GM23338 (cell line): ENCODE results near the gene ATP4A. TPM values are rescaled to one million over a fixed set of nuclear protein-coding genes. Genes with fewer than 3 reads are reported as not detected.

Experiments
- ATAC-seq: fragments of 200-7000 bp; cut with Tn5 transposase; 3 replicates; pipeline ENCODE4 v1.9.1; 2020
- DNase-seq: peaks from one replicate; pipeline ENCODE4 v3.0.0-alpha.2; 2015; ENCODE audit warnings: low spot score
- H2AFZ ChIP-seq: fragments of 200-600 bp; sonication (generic); 2 replicates; pipeline ENCODE4 v1.8.0; 2016; ENCODE audit warnings: antibody characterized with exemption, mild to moderate bottlenecking, moderate library complexity
- H3F3A ChIP-seq: fragments of 200-600 bp; sonication (generic); replicated peaks from 2 replicates; pipeline ENCODE4 v1.8.0; 2017; ENCODE audit warnings: antibody characterized with exemption, mixed run types, low read depth
- H3K27ac ChIP-seq: fragments of 200-600 bp; sonication (generic); 2 replicates; pipeline ENCODE4 v1.6.1; 2016; ENCODE audit warnings: low read depth
- H3K27me3 ChIP-seq: fragments of 200-600 bp; sonication (generic); 2 replicates; pipeline ENCODE4 v1.8.0; 2016; ENCODE audit warnings: mild to moderate bottlenecking, mixed run types, moderate library complexity; ENCODE audit not compliant: insufficient read depth
- H3K36me3 ChIP-seq: fragments of 200-600 bp; sonication (generic); 2 replicates; pipeline ENCODE4 v1.8.0; 2016; ENCODE audit warnings: mild to moderate bottlenecking; ENCODE audit not compliant: insufficient read depth
- H3K4me1 ChIP-seq: fragments of 200-600 bp; sonication (generic); 2 replicates; pipeline ENCODE4 v1.8.0; 2016; ENCODE audit warnings: mild to moderate bottlenecking, moderate library complexity; ENCODE audit not compliant: insufficient read depth
- H3K4me2 ChIP-seq: fragments of 200-600 bp; sonication (generic); 2 replicates; pipeline ENCODE4 v1.7.1; 2017; ENCODE audit warnings: mixed run types
- H3K4me3 ChIP-seq: fragments of 200-600 bp; sonication (generic); 2 replicates; pipeline ENCODE4 v1.6.1; 2016; ENCODE audit warnings: mixed run types
- H3K79me2 ChIP-seq: fragments of 200-600 bp; sonication (generic); replicated peaks from 2 replicates; pipeline ENCODE4 v1.8.0; 2017; ENCODE audit warnings: mild to moderate bottlenecking; ENCODE audit not compliant: insufficient read depth
- H3K9me2 ChIP-seq: fragments of 200-600 bp; sonication (generic); 2 replicates; pipeline ENCODE4 v1.8.0; 2017; ENCODE audit not compliant: insufficient read depth
- H4K20me1 ChIP-seq: fragments of 200-600 bp; sonication (generic); replicated peaks from 2 replicates; pipeline ENCODE4 v1.8.0; 2017; ENCODE audit warnings: mild to moderate bottlenecking; ENCODE audit not compliant: insufficient read depth
- H3K27ac Mint-ChIP-seq: 2 replicates; pipeline ENCODE4 v1.8.0; 2020; ENCODE audit warnings: inconsistent platforms, mild to moderate bottlenecking, moderate library complexity, mixed read lengths
- H3K27me3 Mint-ChIP-seq: 3 replicates; pipeline ENCODE4 v1.8.0; 2022; ENCODE audit warnings: low read depth, mild to moderate bottlenecking, moderate library complexity, mixed read lengths, inconsistent platforms; ENCODE audit not compliant: insufficient read depth, poor library complexity
- H3K36me3 Mint-ChIP-seq: 3 replicates; pipeline ENCODE4 v1.8.0; 2021; ENCODE audit warnings: low read depth, mild to moderate bottlenecking, inconsistent platforms, moderate library complexity, mixed read lengths
- H3K4me1 Mint-ChIP-seq: 3 replicates; pipeline ENCODE4 v1.8.0; 2020; ENCODE audit warnings: mild to moderate bottlenecking, inconsistent platforms, mixed read lengths
- H3K4me3 Mint-ChIP-seq: 3 replicates; pipeline ENCODE4 v1.8.0; 2021; ENCODE audit warnings: moderate library complexity, mild to moderate bottlenecking, inconsistent platforms, mixed read lengths
- H3K9me3 Mint-ChIP-seq: 3 replicates; pipeline ENCODE4 v1.8.0; 2020; ENCODE audit warnings: moderate library complexity, mild to moderate bottlenecking, inconsistent platforms, mixed read lengths
- CREB1 ChIP-seq: fragments of 250-450 bp; sonication (Bioruptor Pico); IDR thresholded peaks from 2 replicates; pipeline ENCODE4 v1.5.0; 2020; ENCODE audit warnings: low read depth, mild to moderate bottlenecking, moderate library complexity
- CTCF ChIP-seq, 2 experiments: fragments of 200-600 bp in 1 of 2; sonication (generic) in 1 of 2; conservative IDR thresholded peaks; 2 replicates each; pipeline versions ENCODE4 v1.5.1 to v1.6.1; 2016 to 2017; ENCODE audit warnings: antibody characterized with exemption in 2 of 2, low read depth in 2 of 2, mild to moderate bottlenecking in 2 of 2, moderate library complexity in 1 of 2
- ETS1 ChIP-seq: IDR thresholded peaks from 2 replicates; pipeline ENCODE4 v1.6.1; 2016; ENCODE audit warnings: antibody characterized with exemption
- EZH2 ChIP-seq: fragments of 200-600 bp; sonication (generic); IDR thresholded peaks from one replicate; pipeline ENCODE4 v1.8.0; 2017; ENCODE audit warnings: antibody characterized with exemption, mild to moderate bottlenecking, low read depth; ENCODE audit not compliant: unreplicated experiment
- EZH2phosphoT487 ChIP-seq: fragments of 200-600 bp; sonication (generic); IDR thresholded peaks from one replicate; pipeline ENCODE4 v1.8.1; 2018; ENCODE audit warnings: antibody characterized with exemption; ENCODE audit not compliant: unreplicated experiment
- JUNB ChIP-seq: IDR thresholded peaks from one replicate; pipeline ENCODE4 v1.6.1; 2016; ENCODE audit warnings: antibody characterized with exemption; ENCODE audit not compliant: unreplicated experiment
- NANOG ChIP-seq: IDR thresholded peaks from 2 replicates; pipeline ENCODE4 v1.6.1; 2016; ENCODE audit warnings: antibody characterized with exemption, borderline replicate concordance
- POLR2AphosphoS5 ChIP-seq: IDR thresholded peaks from 2 replicates; pipeline ENCODE4 v1.6.1; 2016; ENCODE audit warnings: antibody characterized with exemption, low read depth
- REST ChIP-seq: IDR thresholded peaks from one replicate; pipeline ENCODE4 v1.6.1; 2018; ENCODE audit warnings: antibody characterized with exemption; ENCODE audit not compliant: unreplicated experiment
- STAT1 ChIP-seq: IDR thresholded peaks from one replicate; pipeline ENCODE4 v1.6.1; 2016; ENCODE audit warnings: antibody characterized with exemption; ENCODE audit not compliant: unreplicated experiment
- ZNF114 ChIP-seq: fragments of 250-450 bp; sonication (Bioruptor Pico); IDR thresholded peaks from 2 replicates; pipeline ENCODE4 v1.5.0; 2020; ENCODE audit warnings: mild to moderate bottlenecking, moderate library complexity
- ZNF331 ChIP-seq: fragments of 250-450 bp; sonication (Bioruptor Pico); IDR thresholded peaks from 2 replicates; pipeline ENCODE4 v1.5.0; 2020; ENCODE audit warnings: low read depth, mild to moderate bottlenecking, moderate library complexity
- ZNF462 ChIP-seq: fragments of 250-450 bp; sonication (Bioruptor Pico); IDR thresholded peaks from 2 replicates; pipeline ENCODE4 v1.5.0; 2020; ENCODE audit warnings: mild to moderate bottlenecking, moderate library complexity
- polyA plus RNA-seq: library from polyadenylated mRNA; unstranded; fragments of >200 nt; fragmentation: Nextera tagmentation; extraction: Ambion mirVana; gene quantifications from 2 replicates; pipeline ENCODE4 v1.2.1, GENCODE V29; 2016
- total RNA-seq: library from RNA; depleted of rRNA; stranded (reverse); fragments of >200 nt; shearing (Covaris generic); gene quantifications from 2 replicates; pipeline ENCODE4 v1.2.3, GENCODE V29; 2014

Gene ATP4A
- total and polyA plus RNA-seq, 2 experiments from 2014 or later, result 0.61 to 0.63 TPM

GRCh38 chr19:35542209-35542608 lies 21.2 kb downstream of the ATP4A start:
- H3K4me3 ChIP-seq, result no peak overlapping the region
- H3K36me3 Mint-ChIP-seq, result peaks cover 47% of the 10 kb centered on the region
- H4K20me1 ChIP-seq, result no peaks in the 10 kb centered on the region; the same call in 1 of the 2 replicates
- H2AFZ ChIP-seq, result no peak overlapping the region
- H3F3A ChIP-seq, result 0 out of 2 replicates have a peak, but pooled peaks cover 4% of the 10 kb centered on the region
- H3K9me2 ChIP-seq, result no peaks in the 10 kb centered on the region
- DNase-seq, result no peak
- peaks cover 7% of the 10 kb centered on the region; the same call in 1 of the 2 replicates for H3K36me3 ChIP-seq
- H3K9me3 Mint-ChIP-seq, result no peaks in the 10 kb centered on the region
- H3K4me1 ChIP-seq, result peaks cover 15% of the 10 kb centered on the region
- no peaks in the 10 kb centered on the region for H3K27me3 ChIP-seq
- no peak overlapping the region for H3K4me2 ChIP-seq
- no peak overlapping the region for H3K27ac ChIP-seq
- H3K79me2 ChIP-seq, result peaks cover 27% of the 10 kb centered on the region
- H3K4me1 Mint-ChIP-seq, result peaks cover 35% of the 10 kb centered on the region
- H3K27ac Mint-ChIP-seq, result no peak overlapping the region
- TF ChIP-seq EZH2, result no peak
- no peak for TF ChIP-seq CTCF (conservative IDR thresholded peaks at IDR 0.05; ENCODE audit: low read depth in 2 of 2)
- no peak for TF ChIP-seq EZH2phosphoT487
- TF ChIP-seq NANOG, result no peak
- TF ChIP-seq ZNF114 (CRISPR knock-in tag), result no peak
- no peak for TF ChIP-seq STAT1
- no peak for TF ChIP-seq CREB1 (CRISPR knock-in tag)
- no peak for TF ChIP-seq JUNB
- no peak for TF ChIP-seq ZNF462 (CRISPR knock-in tag)
- TF ChIP-seq REST, result no peak
- TF ChIP-seq ZNF331, result no peak
- TF ChIP-seq ETS1, result no peak
- TF ChIP-seq POLR2AphosphoS5, result no peak
- no peak overlapping the region for H3K4me3 Mint-ChIP-seq
- ATAC-seq, result no peak
- peaks cover 7% of the 10 kb centered on the region for H3K27me3 Mint-ChIP-seq
